ENCODE results near the gene TPCN2. TPM values are rescaled to one million over a fixed set of nuclear protein-coding genes. Genes with fewer than 3 reads are reported as not detected.

TPCN2 gene
- total and polyA plus RNA-seq, 2 donors from 2014 or later = 12.9 to 22.4 TPM

DNA sequence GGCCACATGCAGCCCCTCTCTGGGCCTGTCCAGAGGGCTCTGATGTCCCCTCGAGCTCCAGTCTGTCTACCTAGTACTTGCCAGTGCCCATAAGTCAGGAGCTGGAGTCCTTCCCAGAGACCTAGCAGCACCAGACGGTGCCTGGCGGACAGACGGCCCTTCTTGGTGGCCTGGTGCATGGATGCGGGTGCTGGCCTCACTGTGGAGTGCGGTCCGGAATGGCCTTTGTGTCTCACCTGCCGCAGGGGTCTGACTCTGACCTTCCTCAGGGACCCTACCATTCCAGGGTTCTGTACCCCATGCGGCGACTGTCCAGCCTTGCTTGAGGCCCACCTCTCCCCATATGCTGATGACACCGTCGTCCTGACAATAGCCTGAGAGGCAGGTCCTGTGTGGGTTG is 77.6 kb downstream of the TPCN2 start:
- Histone ChIP-seq H3K36me3 (ENCODE audit: control insufficient read depth in 2 of 3, insufficient read depth in 3 of 3, low read length in 3 of 3) (no peaks in the 10 kb centered on the region), H3K27ac (ENCODE audit: low read depth in 2 of 2, low read length in 2 of 2) (no peak overlapping the region), H3K27me3 (ENCODE audit: control insufficient read depth, insufficient read depth, low read length) (no peaks in the 10 kb centered on the region), H3K4me3 (ENCODE audit: low read length in 3 of 3) (no peak overlapping the region), H3K9me3 (ENCODE audit: control insufficient read depth in 2 of 3, insufficient read depth in 1 of 3, low read length in 3 of 3) (peaks cover 0 to 5% (median 0%) of the 10 kb centered on the region in 3 donors), H3K9ac (ENCODE audit: low read length in 3 of 3) (no peak overlapping the region), H3K4me1 (ENCODE audit: control insufficient read depth in 2 of 3, insufficient read depth in 2 of 3, low read depth in 1 of 3, low read length in 3 of 3) (peaks cover 0 to 30% (median 28%) of the 10 kb centered on the region in 3 donors)
- intact Hi-C loops (cut with DNase I) = no loop called here
- TF ChIP-seq, protein P1, sequence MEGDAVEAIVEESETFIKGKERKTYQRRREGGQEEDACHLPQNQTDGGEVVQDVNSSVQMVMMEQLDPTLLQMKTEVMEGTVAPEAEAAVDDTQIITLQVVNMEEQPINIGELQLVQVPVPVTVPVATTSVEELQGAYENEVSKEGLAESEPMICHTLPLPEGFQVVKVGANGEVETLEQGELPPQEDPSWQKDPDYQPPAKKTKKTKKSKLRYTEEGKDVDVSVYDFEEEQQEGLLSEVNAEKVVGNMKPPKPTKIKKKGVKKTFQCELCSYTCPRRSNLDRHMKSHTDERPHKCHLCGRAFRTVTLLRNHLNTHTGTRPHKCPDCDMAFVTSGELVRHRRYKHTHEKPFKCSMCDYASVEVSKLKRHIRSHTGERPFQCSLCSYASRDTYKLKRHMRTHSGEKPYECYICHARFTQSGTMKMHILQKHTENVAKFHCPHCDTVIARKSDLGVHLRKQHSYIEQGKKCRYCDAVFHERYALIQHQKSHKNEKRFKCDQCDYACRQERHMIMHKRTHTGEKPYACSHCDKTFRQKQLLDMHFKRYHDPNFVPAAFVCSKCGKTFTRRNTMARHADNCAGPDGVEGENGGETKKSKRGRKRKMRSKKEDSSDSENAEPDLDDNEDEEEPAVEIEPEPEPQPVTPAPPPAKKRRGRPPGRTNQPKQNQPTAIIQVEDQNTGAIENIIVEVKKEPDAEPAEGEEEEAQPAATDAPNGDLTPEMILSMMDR (IDR thresholded peaks at IDR 0.05; ENCODE audit: borderline replicate concordance, extremely low read depth, insufficient read depth) = no peak
- FAIRE-seq (no peak), DNase-seq (peak in 2 of 5 donors; percentile 27 to 51)

DNA sequence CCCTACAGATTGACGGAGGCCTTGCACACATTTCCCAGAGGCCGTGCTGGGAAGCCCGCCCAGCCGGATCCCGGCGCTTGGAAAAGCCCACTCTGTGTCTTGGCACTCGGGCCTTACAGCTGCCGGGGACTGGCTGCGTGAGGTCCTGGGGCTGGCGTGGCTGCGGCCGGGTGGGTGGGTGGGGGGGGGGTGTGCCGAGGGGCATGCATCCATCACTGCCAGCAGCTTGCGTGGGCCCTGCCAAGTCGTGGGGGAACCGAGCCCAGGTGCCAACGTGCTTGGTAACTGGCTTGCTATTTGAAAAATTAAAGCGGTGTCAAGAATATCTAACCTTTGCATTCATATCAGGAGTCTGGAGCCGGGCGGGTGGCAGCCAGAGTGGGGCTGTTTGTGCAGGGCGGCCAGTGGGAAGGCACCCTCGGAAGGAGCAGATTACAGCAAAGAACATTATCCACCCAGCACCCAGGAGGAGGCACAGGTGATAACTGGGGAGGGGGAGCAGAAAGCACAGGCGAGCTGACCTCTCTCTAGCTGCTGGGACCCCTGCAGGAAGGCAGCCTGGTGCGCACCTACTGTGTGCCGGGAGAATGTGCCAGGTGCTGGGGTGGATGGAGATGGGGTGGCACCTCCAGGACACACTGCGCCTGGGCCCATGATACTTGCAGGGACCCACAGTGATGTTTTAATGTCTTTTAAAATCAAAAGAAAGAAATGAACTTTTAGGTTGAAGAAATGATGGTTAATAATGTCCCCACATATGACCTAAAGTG is 78.5 kb downstream of the TPCN2 start:
- Histone ChIP-seq H3K9me3 (ENCODE audit: control insufficient read depth in 2 of 3, insufficient read depth in 1 of 3, low read length in 3 of 3) (peaks cover 0 to 5% (median 0%) of the 10 kb centered on the region in 3 donors), H3K36me3 (ENCODE audit: control insufficient read depth in 2 of 3, insufficient read depth in 3 of 3, low read length in 3 of 3) (no peaks in the 10 kb centered on the region), H3K4me1 (ENCODE audit: control insufficient read depth in 2 of 3, insufficient read depth in 2 of 3, low read depth in 1 of 3, low read length in 3 of 3) (peaks cover 0 to 35% (median 28%) of the 10 kb centered on the region in 3 donors), H3K27ac (ENCODE audit: low read depth in 2 of 2, low read length in 2 of 2) (no peak overlapping the region), H3K9ac (ENCODE audit: low read length in 3 of 3) (no peak overlapping the region), H3K4me3 (ENCODE audit: low read length in 3 of 3) (no peak overlapping the region), H3K27me3 (ENCODE audit: control insufficient read depth, insufficient read depth, low read length) (no peaks in the 10 kb centered on the region)
- intact Hi-C loops (cut with DNase I) = no loop called here
- FAIRE-seq = no peak
- DNase-seq = peak in 2 of 5 donors; percentile 30 to 59
- TF ChIP-seq, protein P1 (IDR thresholded peaks at IDR 0.05; ENCODE audit: borderline replicate concordance, extremely low read depth, insufficient read depth) = no peak

DNA sequence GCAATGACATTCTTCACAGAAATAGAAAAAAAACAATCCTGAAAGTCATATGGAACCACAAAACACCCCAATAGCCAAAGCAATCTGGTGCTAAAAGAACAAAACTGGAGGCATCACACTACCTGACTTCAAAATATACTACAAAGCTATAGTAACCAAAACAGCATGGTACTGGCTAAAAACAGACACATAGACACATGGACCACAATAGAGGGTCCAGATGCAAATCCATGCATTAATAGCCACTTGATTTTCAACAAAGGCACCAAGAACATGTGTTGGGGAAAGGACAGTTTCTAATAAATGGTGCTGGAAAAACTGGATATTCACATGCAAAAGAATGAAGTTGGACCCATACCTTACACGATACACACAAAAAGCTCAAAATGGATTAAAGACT is 79.2 kb downstream of the TPCN2 start:
- FAIRE-seq (no peak), DNase-seq (no peak)
- intact Hi-C loops (cut with DNase I) = no loop called here
- no peaks in the 10 kb centered on the region for H3K27me3 ChIP-seq (ENCODE audit: control insufficient read depth, insufficient read depth, low read length)
- H3K27ac ChIP-seq (ENCODE audit: low read depth in 2 of 2, low read length in 2 of 2) = no peak overlapping the region
- H3K9me3 ChIP-seq (ENCODE audit: control insufficient read depth in 2 of 3, insufficient read depth in 1 of 3, low read length in 3 of 3) = peaks cover 0 to 5% (median 0%) of the 10 kb centered on the region in 3 donors
- no peaks in the 10 kb centered on the region for H3K36me3 ChIP-seq (ENCODE audit: control insufficient read depth in 2 of 3, insufficient read depth in 3 of 3, low read length in 3 of 3)
- TF ChIP-seq, protein P1 (IDR thresholded peaks at IDR 0.05; ENCODE audit: borderline replicate concordance, extremely low read depth, insufficient read depth) = no peak
- H3K9ac ChIP-seq (ENCODE audit: low read length in 3 of 3) = no peak overlapping the region
- H3K4me3 ChIP-seq (ENCODE audit: low read length in 3 of 3) = no peak overlapping the region
- peaks cover 0 to 30% (median 25%) of the 10 kb centered on the region in 3 donors for H3K4me1 ChIP-seq (ENCODE audit: control insufficient read depth in 2 of 3, insufficient read depth in 2 of 3, low read depth in 1 of 3, low read length in 3 of 3)
